GM20431 (cell line): Measurements from ENCODE around the gene PHACTR4.
"Not testable (repeated sequence)": the region's sequence is repeated elsewhere in the genome, so short reads cannot be mapped to it uniquely, and the experiment has no call there.

Experiments used
- in situ Hi-C: fragments of 300-500 bp; cut with MseI, MboI; formaldehyde crosslinking; loops from one replicate; pipeline ENCODE4 v1.15.0; 2020; ENCODE audit warnings: low sequenced_read_pairs; ENCODE audit not compliant: unreplicated experiment

The PHACTR4 gene

GRCh38 chr1:28518000-28518744 lies 148.6 kb downstream of the PHACTR4 start:
- in situ Hi-C loops, result no loop called here

DNA sequence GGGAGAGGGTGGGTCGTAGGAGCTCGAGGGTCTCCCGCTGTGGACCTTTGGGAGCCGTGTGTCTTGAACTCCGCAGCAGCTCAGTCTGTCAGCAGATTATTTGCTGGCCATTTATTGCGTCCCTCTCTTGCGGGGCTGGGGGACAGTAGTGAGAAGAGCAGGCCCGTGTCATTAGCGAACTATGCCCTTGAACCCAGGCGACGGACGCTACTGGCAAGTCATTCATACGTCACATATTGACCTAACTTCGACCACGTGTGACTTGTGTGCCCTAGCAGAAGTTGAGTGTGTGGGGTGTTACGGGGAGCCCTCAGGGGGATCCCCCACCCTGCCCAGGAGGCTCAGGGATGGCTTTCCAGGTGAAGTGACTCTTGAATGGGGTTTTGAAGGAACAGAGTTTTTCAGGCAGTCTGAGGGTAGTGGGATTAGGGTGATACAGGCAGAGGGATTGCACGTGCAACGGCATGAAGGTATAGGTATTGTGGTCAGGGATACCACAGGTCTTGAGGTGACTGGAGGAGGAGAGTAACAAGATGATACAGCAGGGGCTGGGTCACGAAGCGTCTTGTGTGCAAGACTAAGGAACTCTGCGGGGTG lies 149.3 kb downstream of the PHACTR4 start:
- in situ Hi-C loops, result no loop called here

GRCh38 chr1:28519946-28520725 lies 150.6 kb downstream of the PHACTR4 start:
- in situ Hi-C loops, result loop anchor here (10.0 kb wide), 1 partner anchor 85 kb away; no protein-coding TSS in a partner anchor

DNA sequence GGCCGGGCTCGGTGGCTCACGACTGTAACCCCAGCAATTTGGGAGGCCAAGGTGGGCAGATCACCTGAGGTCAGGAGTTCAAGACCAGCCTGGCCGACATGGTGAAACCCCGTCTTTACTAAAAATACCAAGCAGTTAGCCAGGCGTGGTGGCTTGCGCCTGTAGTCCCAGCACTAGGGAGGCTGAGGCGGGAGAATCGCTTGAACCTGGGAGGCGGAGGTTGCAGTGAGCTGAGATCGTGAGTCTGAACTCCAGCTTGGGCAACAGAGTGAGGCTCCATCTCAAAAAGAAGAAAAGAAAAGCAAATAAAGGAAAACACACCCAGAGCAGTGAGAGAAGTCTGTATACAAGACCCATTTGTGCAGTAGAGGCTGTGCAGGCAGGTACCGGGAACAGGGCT lies 151.3 kb downstream of the PHACTR4 start:
- in situ Hi-C loops, result loop anchor here (10.0 kb wide), 1 partner anchor 84 kb away; no protein-coding TSS in a partner anchor

- in situ Hi-C loops, result loop anchor here (10.0 kb wide), 1 partner anchor 83 kb away; no protein-coding TSS in a partner anchor
These were observed 152.1 kb downstream of the PHACTR4 start for GRCh38 chr1:28521502-28522164.

DNA sequence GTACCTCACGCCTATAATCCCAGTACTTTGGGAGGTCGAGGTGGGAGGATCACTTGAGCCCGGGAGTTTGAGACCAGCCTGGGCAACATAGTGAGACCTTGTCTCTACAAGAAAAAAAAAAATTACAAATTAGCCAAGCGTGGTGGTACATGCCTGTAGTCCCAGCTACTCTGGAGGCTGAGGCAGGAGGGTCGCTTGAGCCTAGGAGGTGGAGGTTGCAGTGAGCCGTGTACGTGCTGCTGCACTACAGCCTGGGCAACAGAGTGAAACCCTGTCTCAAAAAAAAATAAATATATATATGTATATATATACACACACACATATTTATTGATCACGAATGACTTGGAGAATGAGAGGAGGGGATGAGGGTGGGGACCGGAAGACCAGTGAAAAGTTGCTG lies 153.0 kb downstream of the PHACTR4 start:
- in situ Hi-C loops, result loop anchor here (10.0 kb wide), 1 partner anchor 82 kb away; no protein-coding TSS in a partner anchor

DNA sequence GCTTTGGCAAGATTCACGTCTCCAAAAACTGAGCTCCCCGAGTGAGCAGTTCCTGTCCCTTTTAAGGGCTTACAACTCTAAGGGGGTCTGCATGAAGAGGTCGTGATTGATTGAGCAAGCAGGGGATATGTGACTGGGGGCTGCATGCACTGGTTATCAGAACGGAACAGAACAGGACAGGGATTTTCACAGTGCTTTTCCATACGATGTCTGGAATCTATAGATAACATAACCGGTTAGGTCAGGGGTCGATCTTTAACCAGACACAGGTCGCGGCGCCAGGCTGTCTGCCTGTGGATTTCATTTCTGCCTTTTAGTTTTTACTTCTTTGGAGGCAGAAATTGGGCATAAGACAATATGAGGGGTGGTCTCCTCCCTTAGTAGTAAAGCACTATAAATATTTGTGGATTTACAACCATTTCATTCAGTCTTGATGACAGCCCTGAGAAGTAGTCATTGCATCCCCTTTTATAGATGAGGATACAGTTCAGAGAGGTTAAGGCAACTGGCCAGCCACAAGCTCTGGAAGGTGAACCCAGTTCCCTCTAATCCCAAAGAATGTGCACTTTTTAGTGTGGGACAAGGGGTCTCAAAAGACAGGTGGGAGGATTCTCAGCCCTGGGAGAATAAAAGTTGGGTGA lies 155.6 kb downstream of the PHACTR4 start:
- in situ Hi-C loops, result loop anchor here (10.0 kb wide), 1 partner anchor 80 kb away; no protein-coding TSS in a partner anchor

DNA sequence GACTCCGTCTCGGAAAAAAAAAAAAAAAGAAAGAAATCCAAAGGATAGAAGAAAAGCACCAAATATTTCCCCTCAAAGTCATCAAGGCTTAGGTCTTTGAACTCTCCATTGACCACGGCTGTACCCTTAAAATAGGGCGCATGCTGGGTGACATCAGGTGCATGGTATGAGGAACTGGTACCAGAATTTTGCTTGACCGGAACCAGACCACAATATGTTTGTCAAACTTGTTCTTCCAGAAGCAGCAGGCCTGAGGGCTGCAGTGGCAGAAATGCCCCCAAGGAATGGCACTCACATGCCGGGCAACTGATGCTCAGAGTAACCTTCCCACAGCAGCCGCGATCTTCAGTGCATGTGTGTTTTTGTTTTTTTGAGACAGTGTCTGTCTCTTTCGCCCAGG lies 157.3 kb downstream of the PHACTR4 start:
- in situ Hi-C loops, result loop anchor here (10.0 kb wide), 1 partner anchor 78 kb away; no protein-coding TSS in a partner anchor

DNA sequence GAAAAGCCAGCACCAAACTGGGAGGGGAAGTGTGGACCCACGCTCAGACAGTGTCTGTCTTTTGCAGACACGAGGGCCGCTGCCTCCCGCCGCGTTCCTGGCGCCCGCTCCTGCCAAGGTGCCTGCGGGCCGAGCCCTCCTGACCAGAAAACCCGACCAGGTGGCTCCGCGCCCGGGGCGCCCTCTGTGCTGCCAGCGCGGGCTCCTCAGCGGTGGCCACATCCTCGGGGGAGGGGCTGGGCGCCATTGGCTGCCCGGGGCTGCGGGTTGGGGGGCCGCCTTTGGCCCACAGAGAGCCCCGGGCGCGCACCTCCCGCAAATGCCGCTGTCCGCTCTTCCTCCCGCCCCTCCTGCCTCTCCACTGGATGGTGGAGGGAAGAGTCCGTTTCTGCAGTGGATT lies 160.9 kb downstream of the PHACTR4 start:
- in situ Hi-C loops, result no loop called here

GRCh38 chr1:28534671-28535070 lies 165.1 kb downstream of the PHACTR4 start:
- in situ Hi-C loops, result no loop called here

- in situ Hi-C loops, result no loop called here
These were observed 165.6 kb downstream of the PHACTR4 start for GRCh38 chr1:28535180-28535579.

- in situ Hi-C loops, result no loop called here
These were observed 168.1 kb downstream of the PHACTR4 start for GRCh38 chr1:28537457-28538199.

DNA sequence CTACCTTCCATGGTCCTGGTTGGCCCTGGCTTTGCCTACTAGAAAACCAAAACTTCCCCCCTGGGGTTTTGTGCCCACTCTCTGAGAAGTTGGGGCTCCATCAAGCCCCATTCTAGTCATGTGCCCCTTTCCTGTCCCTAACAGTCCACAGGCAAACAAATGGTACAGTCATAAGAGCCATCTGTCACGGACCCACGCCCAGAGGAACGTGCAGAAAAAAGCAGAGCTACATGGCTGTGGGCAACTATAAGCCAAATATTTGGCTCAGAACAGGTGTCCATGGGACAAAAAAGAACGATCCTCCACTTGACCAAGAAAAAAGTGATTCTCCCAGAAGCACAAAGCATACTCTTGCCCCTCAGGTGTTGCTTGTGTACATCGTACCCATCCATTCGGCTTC lies 168.7 kb downstream of the PHACTR4 start:
- in situ Hi-C loops, result no loop called here

GRCh38 chr1:28540651-28541050 lies 171.1 kb downstream of the PHACTR4 start:
- in situ Hi-C loops, result no loop called here

GRCh38 chr1:28541414-28542015 lies 172.0 kb downstream of the PHACTR4 start:
- in situ Hi-C loops, result not testable (repeated sequence)

DNA sequence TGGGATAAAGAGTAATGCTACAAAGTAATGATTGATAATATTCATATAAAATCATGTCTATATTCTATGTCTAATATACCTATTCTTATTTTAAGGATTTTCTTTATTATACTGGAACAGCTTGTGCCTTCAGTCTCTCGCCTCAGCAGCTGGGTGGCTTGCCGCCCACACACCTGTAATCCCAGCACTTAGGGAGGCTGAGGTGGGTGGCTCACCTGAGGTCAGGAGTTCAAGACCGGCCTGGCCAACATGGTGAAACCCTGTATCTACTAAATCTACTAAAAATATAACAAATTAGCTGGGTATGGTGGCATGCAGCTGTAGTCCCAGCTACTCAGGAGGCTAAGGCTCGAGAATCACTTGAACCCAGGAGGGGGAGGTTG lies 175.7 kb downstream of the PHACTR4 start:
- in situ Hi-C loops, result no loop called here

DNA sequence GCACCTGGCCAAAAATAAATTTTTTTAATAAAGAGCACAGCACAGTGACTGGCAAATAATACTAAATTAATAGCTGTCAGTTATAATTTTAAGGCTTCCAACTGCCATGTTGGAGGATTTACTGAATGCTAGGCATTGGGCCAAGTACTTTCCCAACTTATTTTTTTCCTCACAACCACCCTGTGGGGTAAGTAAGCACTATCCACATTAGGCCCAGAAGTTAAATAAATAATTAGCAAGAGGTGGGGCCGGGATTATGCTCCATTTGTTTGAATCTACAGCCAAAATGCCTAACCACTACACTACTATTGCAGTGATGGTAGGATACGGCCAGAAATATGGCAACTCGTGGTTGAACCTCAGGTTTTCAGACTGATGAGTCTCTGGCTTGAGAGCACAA lies 178.8 kb downstream of the PHACTR4 start:
- in situ Hi-C loops, result no loop called here
